Adipocyte (in vitro differentiated cells): ENCODE measurements around the gene UBE4A.

ENCODE experiments used
- DNase-seq: peaks from one replicate; pipeline ENCODE4 v3.0.0-alpha.2; 2015; ENCODE audit warnings: low read depth
- H3K27me3 ChIP-seq: replicated peaks from 2 replicates; pipeline ENCODE4 v1.7.0; 2013; ENCODE audit warnings: mild to moderate bottlenecking, low read length, moderate library complexity; ENCODE audit not compliant: control insufficient read depth, insufficient read depth
- H3K36me3 ChIP-seq: 2 replicates; pipeline ENCODE4 v1.7.0; 2013; ENCODE audit warnings: low read length, mild to moderate bottlenecking, moderate library complexity; ENCODE audit not compliant: control insufficient read depth, insufficient read depth, severe bottlenecking
- H3K4me1 ChIP-seq: 2 replicates; pipeline ENCODE4 v1.7.0; 2013; ENCODE audit warnings: mild to moderate bottlenecking, low read length, moderate library complexity; ENCODE audit not compliant: control insufficient read depth, insufficient read depth
- H3K4me3 ChIP-seq: 2 replicates; pipeline ENCODE4 v1.7.0; 2013; ENCODE audit warnings: mild to moderate bottlenecking, low read length, moderate library complexity
- H3K9ac ChIP-seq: 2 replicates; pipeline ENCODE4 v1.7.0; 2013; ENCODE audit warnings: mild to moderate bottlenecking, low read length, moderate library complexity
- H3K9me3 ChIP-seq: 2 replicates; pipeline ENCODE4 v1.7.0; 2013; ENCODE audit warnings: mild to moderate bottlenecking, low read length, moderate library complexity; ENCODE audit not compliant: control insufficient read depth

The UBE4A gene

GRCh38 chr11:118442908-118443589, 83.6 kb downstream of the UBE4A start:
- DNase-seq, result no peak
- peaks cover 29% of the 10 kb centered on the region for H3K4me1 ChIP-seq
- H3K27me3 ChIP-seq, result no peaks in the 10 kb centered on the region
- H3K9me3 ChIP-seq, result no peaks in the 10 kb centered on the region
- H3K9ac ChIP-seq, result no peak overlapping the region
- H3K4me3 ChIP-seq, result no peak overlapping the region
- H3K36me3 ChIP-seq, result no peaks in the 10 kb centered on the region

- Histone ChIP-seq H3K9ac (no peak overlapping the region), H3K27me3 (no peaks in the 10 kb centered on the region), H3K36me3 (no peaks in the 10 kb centered on the region), H3K4me1 (peaks cover 36% of the 10 kb centered on the region), H3K4me3 (no peak overlapping the region), H3K9me3 (no peaks in the 10 kb centered on the region)
- no peak for DNase-seq
Observed at GRCh38 chr11:118443590-118444218, 84.3 kb downstream of the UBE4A start.

GRCh38 chr11:118447423-118447822, 88.0 kb downstream of the UBE4A start:
- Histone ChIP-seq H3K4me3 (no peak overlapping the region), H3K9me3 (no peaks in the 10 kb centered on the region), H3K36me3 (no peaks in the 10 kb centered on the region), H3K9ac (no peak overlapping the region), H3K4me1 (peaks cover 23% of the 10 kb centered on the region), H3K27me3 (no peaks in the 10 kb centered on the region)
- no peak for DNase-seq

- peak; percentile 41 for DNase-seq
- Histone ChIP-seq H3K27me3 (no peaks in the 10 kb centered on the region), H3K4me3 (peak overlapping the region; percentile 6), H3K4me1 (peaks cover 23% of the 10 kb centered on the region), H3K36me3 (no peaks in the 10 kb centered on the region), H3K9ac (no peak overlapping the region), H3K9me3 (no peaks in the 10 kb centered on the region)
Observed at GRCh38 chr11:118448294-118448693, 88.9 kb downstream of the UBE4A start.
